Loucy (cell line): ENCODE results near the gene KRTAP10-2.

Experiments used
- H2AFZ ChIP-seq: fragments of 200-600 bp; sonication (generic); 2 replicates; pipeline ENCODE4 v1.6.0; 2016; ENCODE audit warnings: antibody characterized with exemption, mild to moderate bottlenecking, low read length, moderate library complexity
- H3F3A ChIP-seq: fragments of 200-600 bp; 2 replicates; pipeline ENCODE4 v1.6.0; 2016; ENCODE audit warnings: antibody characterized with exemption, low read depth, mild to moderate bottlenecking
- H3K27me3 ChIP-seq: fragments of 200-600 bp; sonication (generic); 2 replicates; pipeline ENCODE4 v1.6.1; 2014; ENCODE audit warnings: low read length, mild to moderate bottlenecking; ENCODE audit not compliant: insufficient read depth, poor library complexity, severe bottlenecking
- H3K36me3 ChIP-seq: fragments of 200-600 bp; sonication (generic); 2 replicates; pipeline ENCODE4 v1.6.1; 2016; ENCODE audit warnings: low read length; ENCODE audit not compliant: insufficient read depth
- H3K4me1 ChIP-seq: fragments of 200-600 bp; sonication (generic); 2 replicates; pipeline ENCODE4 v1.5.1; 2014; ENCODE audit warnings: low read length, mild to moderate bottlenecking; ENCODE audit not compliant: insufficient read depth, poor library complexity, severe bottlenecking
- H3K4me2 ChIP-seq: fragments of 200-600 bp; sonication (generic); 2 replicates; pipeline ENCODE4 v1.6.0; 2014; ENCODE audit warnings: antibody characterized with exemption, low read length, low read depth, mild to moderate bottlenecking; ENCODE audit not compliant: poor library complexity, severe bottlenecking
- H3K4me3 ChIP-seq: fragments of 200-600 bp; sonication (generic); 2 replicates; pipeline ENCODE4 v1.5.1; 2014; ENCODE audit warnings: low read length, mild to moderate bottlenecking, mixed read lengths; ENCODE audit not compliant: poor library complexity, severe bottlenecking
- H3K79me2 ChIP-seq: fragments of 200-600 bp; sonication (generic); 2 replicates; pipeline ENCODE4 v1.6.1; 2014; ENCODE audit warnings: low read length; ENCODE audit not compliant: insufficient read depth
- H3K9ac ChIP-seq: fragments of 200-600 bp; sonication (generic); 2 replicates; pipeline ENCODE4 v1.6.0; 2014; ENCODE audit warnings: mild to moderate bottlenecking, low read depth, low read length, moderate library complexity; ENCODE audit not compliant: poor library complexity, severe bottlenecking
- H3K9me2 ChIP-seq: fragments of 200-600 bp; sonication (generic); replicated peaks from 2 replicates; pipeline ENCODE4 v1.6.1; 2016; ENCODE audit warnings: low read depth, low read length, mixed read lengths
- H3K9me3 ChIP-seq: fragments of 200-600 bp; sonication (generic); 2 replicates; pipeline ENCODE4 v1.6.1; 2014; ENCODE audit warnings: mild to moderate bottlenecking, antibody characterized with exemption, low read length, low read depth; ENCODE audit not compliant: insufficient read depth
- H4K20me1 ChIP-seq: fragments of 200-600 bp; sonication (generic); 2 replicates; pipeline ENCODE4 v1.6.0; 2014; ENCODE audit warnings: antibody characterized with exemption, low read length, mild to moderate bottlenecking; ENCODE audit not compliant: insufficient read depth, poor library complexity, severe bottlenecking
- EZH2phosphoT487 ChIP-seq: fragments of 200-600 bp; IDR thresholded peaks from 2 replicates; pipeline ENCODE4 v1.6.1; 2018; ENCODE audit warnings: antibody characterized with exemption, mild to moderate bottlenecking, moderate library complexity, borderline replicate concordance
- TF ChIP-seq, protein P1 (sequence below): fragments of 200-600 bp; sonication (generic); conservative IDR thresholded peaks from 2 replicates; pipeline ENCODE4 v1.5.1; 2014; ENCODE audit warnings: mild to moderate bottlenecking, antibody characterized with exemption, low read length

KRTAP10-2 gene

DNA sequence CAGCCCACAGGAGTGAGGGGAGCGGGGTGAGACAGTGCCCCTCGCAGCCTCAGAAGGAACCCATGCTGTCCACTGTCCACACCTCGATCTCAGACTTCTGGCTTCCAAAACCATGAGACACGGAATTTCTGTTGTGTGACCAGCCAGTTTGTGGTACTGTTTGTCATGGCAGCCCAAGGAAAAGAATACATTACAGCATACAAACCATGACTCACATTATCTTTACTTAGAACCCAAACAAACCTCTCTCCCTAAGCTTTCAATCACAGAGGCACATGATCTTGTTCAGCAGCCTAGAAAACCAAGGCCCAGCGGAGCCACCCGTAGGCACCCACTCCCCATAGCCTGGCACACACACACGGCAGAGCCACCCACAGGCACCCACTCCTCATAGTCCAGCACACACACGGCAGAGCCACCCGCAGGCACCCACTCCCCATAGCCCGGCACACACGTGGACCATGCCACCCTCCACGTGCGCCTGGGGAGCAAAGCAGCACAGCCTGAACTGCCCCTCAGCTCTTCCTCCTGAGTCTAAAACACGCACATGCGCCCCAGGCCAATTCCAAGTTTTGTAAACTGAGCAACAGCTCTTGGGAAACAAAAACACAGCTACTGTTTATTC is 21.8 kb upstream of the KRTAP10-2 start:
- no peaks in the 10 kb centered on the region; the same call in 1 of the 2 replicates for H3K9me3 ChIP-seq
- no peaks in the 10 kb centered on the region for H3K4me1 ChIP-seq
- TF ChIP-seq, protein P1, sequence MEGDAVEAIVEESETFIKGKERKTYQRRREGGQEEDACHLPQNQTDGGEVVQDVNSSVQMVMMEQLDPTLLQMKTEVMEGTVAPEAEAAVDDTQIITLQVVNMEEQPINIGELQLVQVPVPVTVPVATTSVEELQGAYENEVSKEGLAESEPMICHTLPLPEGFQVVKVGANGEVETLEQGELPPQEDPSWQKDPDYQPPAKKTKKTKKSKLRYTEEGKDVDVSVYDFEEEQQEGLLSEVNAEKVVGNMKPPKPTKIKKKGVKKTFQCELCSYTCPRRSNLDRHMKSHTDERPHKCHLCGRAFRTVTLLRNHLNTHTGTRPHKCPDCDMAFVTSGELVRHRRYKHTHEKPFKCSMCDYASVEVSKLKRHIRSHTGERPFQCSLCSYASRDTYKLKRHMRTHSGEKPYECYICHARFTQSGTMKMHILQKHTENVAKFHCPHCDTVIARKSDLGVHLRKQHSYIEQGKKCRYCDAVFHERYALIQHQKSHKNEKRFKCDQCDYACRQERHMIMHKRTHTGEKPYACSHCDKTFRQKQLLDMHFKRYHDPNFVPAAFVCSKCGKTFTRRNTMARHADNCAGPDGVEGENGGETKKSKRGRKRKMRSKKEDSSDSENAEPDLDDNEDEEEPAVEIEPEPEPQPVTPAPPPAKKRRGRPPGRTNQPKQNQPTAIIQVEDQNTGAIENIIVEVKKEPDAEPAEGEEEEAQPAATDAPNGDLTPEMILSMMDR: no peak
- TF ChIP-seq EZH2phosphoT487: no peak
- no peaks in the 10 kb centered on the region for H3K36me3 ChIP-seq
- no peaks in the 10 kb centered on the region for H3K27me3 ChIP-seq
- no peaks in the 10 kb centered on the region for H4K20me1 ChIP-seq
- H3K9ac ChIP-seq: no peak overlapping the region
- no peaks in the 10 kb centered on the region for H3K79me2 ChIP-seq
- H3K4me3 ChIP-seq: no peak overlapping the region
- H3K4me2 ChIP-seq: no peak overlapping the region
- H3F3A ChIP-seq: no peaks in the 10 kb centered on the region
- H3K9me2 ChIP-seq: no peaks in the 10 kb centered on the region
- no peak overlapping the region for H2AFZ ChIP-seq

DNA sequence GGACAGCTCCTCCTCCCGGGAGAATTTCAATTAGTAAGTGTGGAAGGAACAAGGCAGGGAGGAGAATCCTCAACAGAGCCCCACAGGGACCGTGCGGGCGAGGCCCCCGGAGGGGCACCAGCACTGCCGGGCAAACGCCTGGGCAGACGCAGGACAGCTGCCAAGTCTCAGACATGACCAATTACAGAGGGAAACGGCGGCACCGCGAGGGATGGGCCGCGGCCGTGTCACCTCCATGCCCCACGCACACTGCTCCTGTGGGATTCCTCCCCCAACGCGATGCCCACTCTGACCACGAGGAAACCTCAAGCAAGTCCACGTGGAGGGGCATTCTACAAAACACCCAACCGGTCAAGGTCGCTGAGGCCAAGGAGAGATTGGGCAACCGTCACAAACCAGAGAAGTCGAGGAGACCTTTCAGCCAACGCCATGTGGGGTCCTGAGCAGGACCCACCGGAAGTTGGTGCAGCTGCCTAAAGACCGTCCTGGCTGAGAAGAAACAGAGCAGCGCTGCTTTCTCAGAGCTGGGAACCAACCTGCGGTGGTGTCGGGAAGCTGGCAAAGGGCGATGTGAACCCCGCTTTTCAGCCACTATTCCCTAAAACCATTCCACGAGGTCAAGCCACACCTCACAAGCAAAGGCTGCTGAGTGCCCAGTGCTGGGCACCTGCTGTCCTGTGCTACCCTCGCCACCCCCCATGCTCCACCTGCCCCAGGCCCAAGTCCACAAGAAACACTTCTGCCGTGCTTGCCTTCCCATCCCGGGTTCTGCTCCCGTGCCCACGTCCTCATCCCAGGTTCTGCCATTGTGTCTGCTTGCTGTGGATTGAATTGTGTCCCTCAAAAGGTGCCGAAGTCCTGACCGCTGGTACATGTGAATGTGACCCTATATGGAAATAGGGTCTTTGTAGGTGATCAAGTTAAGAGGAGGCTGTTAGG is 20.8 kb upstream of the KRTAP10-2 start:
- no peaks in the 10 kb centered on the region for H3K27me3 ChIP-seq
- H3K4me3 ChIP-seq: no peak overlapping the region
- no peaks in the 10 kb centered on the region for H4K20me1 ChIP-seq
- H3K9me3 ChIP-seq: no peaks in the 10 kb centered on the region
- no peak overlapping the region for H3K9ac ChIP-seq
- no peaks in the 10 kb centered on the region for H3F3A ChIP-seq
- TF ChIP-seq, protein P1: no peak
- TF ChIP-seq EZH2phosphoT487: no peak
- no peak overlapping the region for H3K4me2 ChIP-seq
- H2AFZ ChIP-seq: no peak overlapping the region
- H3K9me2 ChIP-seq: no peaks in the 10 kb centered on the region
- no peaks in the 10 kb centered on the region for H3K4me1 ChIP-seq
- H3K79me2 ChIP-seq: no peaks in the 10 kb centered on the region
- no peaks in the 10 kb centered on the region for H3K36me3 ChIP-seq

DNA sequence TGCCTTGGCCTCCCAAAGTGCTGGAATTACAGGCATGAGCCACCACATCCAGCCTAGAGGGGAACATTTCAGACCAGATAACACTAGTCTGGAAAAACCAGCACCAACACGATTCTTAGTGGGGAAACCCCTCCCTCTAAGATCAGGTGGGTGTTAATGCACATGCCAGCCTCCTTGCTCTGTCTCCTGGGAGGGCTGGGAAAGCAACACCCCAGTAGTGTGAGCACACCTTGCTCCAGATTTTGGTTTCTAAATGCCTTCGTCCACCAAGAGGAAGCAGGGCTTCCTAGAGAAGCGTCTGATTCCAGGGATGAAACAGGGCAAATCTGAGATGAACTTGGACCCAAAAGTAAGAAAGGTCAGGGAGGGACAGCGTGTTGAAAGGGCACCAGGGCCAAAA is 20.0 kb upstream of the KRTAP10-2 start:
- H3K9me2 ChIP-seq: no peaks in the 10 kb centered on the region
- no peak overlapping the region for H2AFZ ChIP-seq
- H3F3A ChIP-seq: no peaks in the 10 kb centered on the region
- no peak overlapping the region for H3K9ac ChIP-seq
- H3K79me2 ChIP-seq: no peaks in the 10 kb centered on the region
- H3K9me3 ChIP-seq: no peaks in the 10 kb centered on the region
- H3K4me3 ChIP-seq: no peak overlapping the region
- H4K20me1 ChIP-seq: no peaks in the 10 kb centered on the region
- TF ChIP-seq, protein P1: no peak
- TF ChIP-seq EZH2phosphoT487: no peak
- H3K4me2 ChIP-seq: no peak overlapping the region
- H3K27me3 ChIP-seq: no peaks in the 10 kb centered on the region
- H3K36me3 ChIP-seq: no peaks in the 10 kb centered on the region
- H3K4me1 ChIP-seq: no peaks in the 10 kb centered on the region
